GM21526 (cell line): ENCODE results near the gene USP48.
"Not testable (repeated sequence)": the region's sequence is repeated elsewhere in the genome, so short reads cannot be mapped to it uniquely, and the experiment has no call there.

Experiments
- ATAC-seq: cut with Tn5 transposase; IDR thresholded peaks from one replicate; pipeline ENCODE4 v1.9.1; 2021; ENCODE audit warnings: moderate library complexity; ENCODE audit not compliant: unreplicated experiment, low FRiP score

USP48 gene

GRCh38 chr1:21705303-21705980 is 77.5 kb downstream of the USP48 start:
- no peak for ATAC-seq

- no peak for ATAC-seq
Measured at GRCh38 chr1:21704145-21704544, 78.8 kb downstream of the USP48 start.

GRCh38 chr1:21703318-21703963 is 79.5 kb downstream of the USP48 start:
- ATAC-seq, result no peak

GRCh38 chr1:21702780-21703179 is 80.2 kb downstream of the USP48 start:
- ATAC-seq, result no peak

- ATAC-seq, result no peak
Measured at GRCh38 chr1:21701401-21701800, 81.5 kb downstream of the USP48 start.

- ATAC-seq, result no peak
Measured at GRCh38 chr1:21700094-21700493, 82.9 kb downstream of the USP48 start.

GRCh38 chr1:21696931-21697330 is 86.0 kb downstream of the USP48 start:
- ATAC-seq, result no peak

GRCh38 chr1:21693732-21694131 is 89.2 kb downstream of the USP48 start:
- ATAC-seq, result no peak

GRCh38 chr1:21691739-21692138 is 91.2 kb downstream of the USP48 start:
- no peak for ATAC-seq

- no peak for ATAC-seq
Measured at GRCh38 chr1:21689661-21690372, 93.1 kb downstream of the USP48 start.

GRCh38 chr1:21687081-21687529 is 95.8 kb downstream of the USP48 start:
- no peak for ATAC-seq

GRCh38 chr1:21685946-21686678 is 96.8 kb downstream of the USP48 start:
- no peak for ATAC-seq

GRCh38 chr1:21681426-21681825 is 101.5 kb downstream of the USP48 start:
- ATAC-seq, result no peak

- no peak for ATAC-seq
Measured at GRCh38 chr1:21680918-21681317, 102.0 kb downstream of the USP48 start.

GRCh38 chr1:21680381-21680780 is 102.6 kb downstream of the USP48 start:
- no peak for ATAC-seq

- no peak for ATAC-seq
Measured at GRCh38 chr1:21677168-21677567, 105.8 kb downstream of the USP48 start.

- no peak for ATAC-seq
Measured at GRCh38 chr1:21674957-21675356, 108.0 kb downstream of the USP48 start.

- ATAC-seq, result not testable (repeated sequence)
Measured at GRCh38 chr1:21673853-21674252, 109.1 kb downstream of the USP48 start.

- ATAC-seq, result no peak
Measured at GRCh38 chr1:21673277-21673780, 109.6 kb downstream of the USP48 start.

GRCh38 chr1:21672478-21673276 is 110.3 kb downstream of the USP48 start:
- ATAC-seq, result no peak
